Activated CD4-positive, alpha-beta memory T cell treated with anti-CD3 and anti-CD28 coated beads for 36 hours (primary cell): Measurements from ENCODE around the gene STK33. TPM values are rescaled to one million over a fixed set of nuclear protein-coding genes. Genes with fewer than 3 reads are reported as not detected.
"Not testable (repeated sequence)": the region's sequence is repeated elsewhere in the genome, so short reads cannot be mapped to it uniquely, and the experiment has no call there.

Source experiments
- CTCF ChIA-PET: fragments of 350-600 bp; sonication (Branson Sonifier 250); formaldehyde crosslinking; loops from one replicate; lab custom pipeline; 2021; ENCODE audit warnings: antibody characterized with exemption, inconsistent platforms; lab: Charles Lee
- POLR2A ChIA-PET: fragments of 350-600 bp; sonication (Branson Sonifier 250); formaldehyde crosslinking; loops from one replicate; lab custom pipeline; 2021; ENCODE audit warnings: antibody characterized with exemption; lab: Charles Lee
- DNase-seq: peaks from one replicate; pipeline ENCODE4 v3.0.0-alpha.2; 2020
- H3K27ac Mint-ChIP-seq: one replicate; pipeline ENCODE4 v1.8.0; 2021; ENCODE audit warnings: mixed read lengths
- H3K27me3 Mint-ChIP-seq: one replicate; pipeline ENCODE4 v1.8.0; 2021; ENCODE audit warnings: mixed read lengths
- H3K36me3 Mint-ChIP-seq: one replicate; pipeline ENCODE4 v1.8.0; 2021; ENCODE audit warnings: mixed read lengths
- H3K4me1 Mint-ChIP-seq: one replicate; pipeline ENCODE4 v1.8.0; 2021; ENCODE audit warnings: low read depth, mixed read lengths
- H3K4me3 Mint-ChIP-seq: one replicate; pipeline ENCODE4 v1.8.0; 2021; ENCODE audit warnings: mild to moderate bottlenecking, mixed read lengths
- H3K9me3 Mint-ChIP-seq: one replicate; pipeline ENCODE4 v1.8.0; 2021; ENCODE audit warnings: mixed read lengths
- intact Hi-C: fragments of 100-400 bp; cut with micrococcal nuclease; formaldehyde crosslinking; loops from one replicate; pipeline ENCODE4 v1.15.1; 2023
- total RNA-seq, 2 experiments: library from RNA; stranded (reverse); gene quantifications; one replicate each; pipeline ENCODE4 v1.2.3, GENCODE V29; 2021

The STK33 gene
- total RNA-seq, 2 experiments from 2014 or later: 0.24 to 0.46 TPM

GRCh38 chr11:8467806-8468205 is 126.2 kb downstream of the STK33 start:
- H3K4me1 Mint-ChIP-seq, H3K27ac Mint-ChIP-seq, H3K36me3 Mint-ChIP-seq, POLR2A ChIA-PET, H3K4me3 Mint-ChIP-seq, DNase-seq, CTCF ChIA-PET, intact Hi-C loops, H3K27me3 Mint-ChIP-seq: not testable (repeated sequence)
- peaks cover 14% of the 10 kb centered on the region for H3K9me3 Mint-ChIP-seq

GRCh38 chr11:8467356-8467755 is 126.7 kb downstream of the STK33 start:
- intact Hi-C loops: not testable (repeated sequence)

GRCh38 chr11:8466884-8467283 is 127.1 kb downstream of the STK33 start:
- H3K4me1 Mint-ChIP-seq, CTCF ChIA-PET, DNase-seq, POLR2A ChIA-PET, H3K27ac Mint-ChIP-seq, H3K36me3 Mint-ChIP-seq, H3K4me3 Mint-ChIP-seq, H3K27me3 Mint-ChIP-seq, intact Hi-C loops: not testable (repeated sequence)
- H3K9me3 Mint-ChIP-seq: peaks cover 14% of the 10 kb centered on the region

More at GRCh38 chr11:8467356-8467755, 126.7 kb downstream of the STK33 start:
- POLR2A ChIA-PET, H3K4me3 Mint-ChIP-seq, CTCF ChIA-PET, H3K27me3 Mint-ChIP-seq, H3K4me1 Mint-ChIP-seq, H3K27ac Mint-ChIP-seq, H3K36me3 Mint-ChIP-seq, DNase-seq: not testable (repeated sequence)
- peaks cover 14% of the 10 kb centered on the region for H3K9me3 Mint-ChIP-seq

GRCh38 chr11:8459711-8460399 is 134.2 kb downstream of the STK33 start:
- H3K27ac Mint-ChIP-seq: no peak overlapping the region
- ChIA-PET CTCF (no interaction called here), POLR2A (no interaction called here)
- H3K9me3 Mint-ChIP-seq: no peaks in the 10 kb centered on the region
- peaks cover 3% of the 10 kb centered on the region for H3K27me3 Mint-ChIP-seq
- H3K36me3 Mint-ChIP-seq: no peaks in the 10 kb centered on the region
- no peaks in the 10 kb centered on the region for H3K4me1 Mint-ChIP-seq
- intact Hi-C loops: no loop called here
- no peak for DNase-seq
- H3K4me3 Mint-ChIP-seq: no peak overlapping the region

- H3K36me3 Mint-ChIP-seq: no peaks in the 10 kb centered on the region
- no peaks in the 10 kb centered on the region for H3K4me1 Mint-ChIP-seq
- DNase-seq: no peak
- no peaks in the 10 kb centered on the region for H3K9me3 Mint-ChIP-seq
- CTCF ChIA-PET: no interaction called here
- peaks cover 11% of the 10 kb centered on the region for H3K27me3 Mint-ChIP-seq
- intact Hi-C loops: no loop called here
- H3K27ac Mint-ChIP-seq: no peak overlapping the region
- H3K4me3 Mint-ChIP-seq: no peak overlapping the region
- POLR2A ChIA-PET: no interaction called here
Measured at GRCh38 chr11:8442301-8442700, 151.7 kb downstream of the STK33 start.

- H3K4me3 Mint-ChIP-seq: no peak overlapping the region
- no peaks in the 10 kb centered on the region for H3K36me3 Mint-ChIP-seq
- no peak for DNase-seq
- no peak overlapping the region for H3K27ac Mint-ChIP-seq
- no peaks in the 10 kb centered on the region for H3K4me1 Mint-ChIP-seq
- peaks cover 5% of the 10 kb centered on the region for H3K27me3 Mint-ChIP-seq
- no peaks in the 10 kb centered on the region for H3K9me3 Mint-ChIP-seq
- intact Hi-C loops: no loop called here
- ChIA-PET POLR2A (no interaction called here), CTCF (no interaction called here)
Measured at GRCh38 chr11:8440649-8441048, 153.4 kb downstream of the STK33 start.

- Mint-ChIP-seq H3K27me3 (peaks cover 6% of the 10 kb centered on the region), H3K4me1 (no peaks in the 10 kb centered on the region), H3K4me3 (no peak overlapping the region), H3K9me3 (no peaks in the 10 kb centered on the region), H3K36me3 (no peaks in the 10 kb centered on the region), H3K27ac (no peak overlapping the region)
- ChIA-PET POLR2A (no interaction called here), CTCF (no interaction called here)
- no peak for DNase-seq
- intact Hi-C loops: no loop called here
Measured at GRCh38 chr11:8429483-8429882, 164.5 kb downstream of the STK33 start.

- intact Hi-C loops: no loop called here
- ChIA-PET CTCF (no interaction called here), POLR2A (no interaction called here)
- H3K27me3 Mint-ChIP-seq: peaks cover 6% of the 10 kb centered on the region
- no peak overlapping the region for H3K27ac Mint-ChIP-seq
- no peak for DNase-seq
- H3K4me1 Mint-ChIP-seq: no peaks in the 10 kb centered on the region
- no peaks in the 10 kb centered on the region for H3K9me3 Mint-ChIP-seq
- H3K4me3 Mint-ChIP-seq: no peak overlapping the region
- H3K36me3 Mint-ChIP-seq: no peaks in the 10 kb centered on the region
Measured at GRCh38 chr11:8426076-8426475, 168.0 kb downstream of the STK33 start.

GRCh38 chr11:8415195-8415594 is 178.8 kb downstream of the STK33 start:
- DNase-seq: no peak
- Mint-ChIP-seq H3K27me3 (peaks cover 2% of the 10 kb centered on the region), H3K27ac (no peak overlapping the region), H3K36me3 (no peaks in the 10 kb centered on the region), H3K9me3 (no peaks in the 10 kb centered on the region), H3K4me3 (no peak overlapping the region), H3K4me1 (no peaks in the 10 kb centered on the region)
- intact Hi-C loops: no loop called here
- ChIA-PET CTCF (no interaction called here), POLR2A (no interaction called here)

GRCh38 chr11:8408151-8408941 is 185.7 kb downstream of the STK33 start:
- no peak overlapping the region for H3K27ac Mint-ChIP-seq
- H3K4me1 Mint-ChIP-seq: no peaks in the 10 kb centered on the region
- POLR2A ChIA-PET: no interaction called here
- CTCF ChIA-PET: no interaction called here
- peaks cover 3% of the 10 kb centered on the region for H3K27me3 Mint-ChIP-seq
- H3K9me3 Mint-ChIP-seq: peaks cover 2% of the 10 kb centered on the region
- no peak overlapping the region for H3K4me3 Mint-ChIP-seq
- no peaks in the 10 kb centered on the region for H3K36me3 Mint-ChIP-seq
- DNase-seq: no peak
- intact Hi-C loops: no loop called here

GRCh38 chr11:8403310-8403709 is 190.7 kb downstream of the STK33 start:
- H3K36me3 Mint-ChIP-seq: no peaks in the 10 kb centered on the region

GRCh38 chr11:8392886-8393285 is 201.1 kb downstream of the STK33 start:
- CTCF ChIA-PET: no interaction called here
- H3K4me1 Mint-ChIP-seq: no peaks in the 10 kb centered on the region
- peaks cover 1% of the 10 kb centered on the region for H3K36me3 Mint-ChIP-seq
- intact Hi-C loops: no loop called here
- peaks cover 9% of the 10 kb centered on the region for H3K27me3 Mint-ChIP-seq
- H3K9me3 Mint-ChIP-seq: no peaks in the 10 kb centered on the region
- DNase-seq: no peak
- POLR2A ChIA-PET: no interaction called here
- no peak overlapping the region for H3K27ac Mint-ChIP-seq
- no peak overlapping the region for H3K4me3 Mint-ChIP-seq

More at GRCh38 chr11:8403310-8403709, 190.7 kb downstream of the STK33 start:
- Mint-ChIP-seq H3K4me3 (no peak overlapping the region), H3K27ac (no peak overlapping the region), H3K4me1 (no peaks in the 10 kb centered on the region), H3K9me3 (peaks cover 4% of the 10 kb centered on the region), H3K27me3 (peaks cover 3% of the 10 kb centered on the region)
- intact Hi-C loops: no loop called here
- ChIA-PET CTCF (no interaction called here), POLR2A (no interaction called here)
- no peak for DNase-seq

GRCh38 chr11:8392166-8392565 is 201.9 kb downstream of the STK33 start:
- Mint-ChIP-seq H3K4me3 (no peak overlapping the region), H3K27ac (no peak overlapping the region), H3K9me3 (no peaks in the 10 kb centered on the region), H3K36me3 (peaks cover 1% of the 10 kb centered on the region), H3K4me1 (no peaks in the 10 kb centered on the region), H3K27me3 (peaks cover 7% of the 10 kb centered on the region)
- no peak for DNase-seq
- intact Hi-C loops: no loop called here
- POLR2A ChIA-PET: no interaction called here
- CTCF ChIA-PET: no interaction called here
